ENCODE results near the gene CARMIL3.

CARMIL3 gene

DNA sequence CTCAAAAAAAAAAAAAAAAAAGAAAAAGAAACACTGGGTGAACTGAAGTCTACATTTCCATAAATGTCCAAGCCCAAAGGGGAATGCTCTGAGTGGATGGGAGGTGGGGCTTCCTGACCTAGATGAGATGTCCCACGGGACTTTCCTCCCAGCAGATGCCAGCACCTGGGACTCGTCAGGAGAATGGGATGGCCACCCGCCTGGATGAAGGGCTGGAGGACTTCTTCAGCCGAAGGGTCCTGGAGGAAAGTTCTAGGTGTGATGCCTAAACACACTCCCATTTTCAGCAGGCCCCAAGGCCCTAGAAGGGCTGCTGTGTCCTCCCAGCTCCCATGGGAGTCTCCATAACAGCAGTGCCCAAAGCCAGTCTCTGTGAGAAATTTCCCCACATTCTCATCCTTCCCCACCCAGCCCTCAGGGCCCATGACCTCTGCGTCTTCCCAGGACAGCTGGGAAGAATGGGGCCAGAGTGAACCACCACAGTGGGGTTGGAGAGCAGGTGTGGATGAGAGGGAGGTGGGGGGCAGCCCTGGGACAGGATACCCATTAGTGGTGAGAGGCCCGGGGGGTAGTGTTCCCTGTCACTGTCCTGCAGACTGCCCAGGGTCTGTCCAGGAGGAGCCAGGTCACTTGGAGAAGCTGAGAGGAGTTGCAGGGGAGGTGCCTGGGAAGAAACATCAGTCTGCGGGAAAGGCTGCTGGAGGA is 12.4 kb downstream of the CARMIL3 start:
- no peak for DNase-seq

DNA sequence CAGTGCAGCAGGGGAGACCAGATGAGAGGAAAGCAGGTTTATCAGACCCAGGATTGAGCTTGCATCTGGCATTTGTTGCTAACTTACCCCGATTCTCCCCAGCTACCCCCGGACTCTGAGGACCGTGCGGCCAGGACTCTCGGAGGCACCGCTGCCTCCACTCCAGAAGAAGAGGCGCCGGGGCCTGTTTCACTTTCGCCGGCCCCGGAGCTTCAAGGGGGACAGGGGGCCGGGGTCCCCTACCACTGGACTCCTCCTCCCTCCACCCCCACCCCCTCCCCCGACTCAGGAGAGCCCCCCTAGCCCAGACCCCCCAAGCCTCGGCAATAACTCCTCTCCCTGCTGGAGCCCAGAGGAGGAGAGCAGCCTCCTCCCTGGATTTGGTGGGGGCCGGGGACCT is 13.0 kb downstream of the CARMIL3 start:
- no peak for DNase-seq

DNA sequence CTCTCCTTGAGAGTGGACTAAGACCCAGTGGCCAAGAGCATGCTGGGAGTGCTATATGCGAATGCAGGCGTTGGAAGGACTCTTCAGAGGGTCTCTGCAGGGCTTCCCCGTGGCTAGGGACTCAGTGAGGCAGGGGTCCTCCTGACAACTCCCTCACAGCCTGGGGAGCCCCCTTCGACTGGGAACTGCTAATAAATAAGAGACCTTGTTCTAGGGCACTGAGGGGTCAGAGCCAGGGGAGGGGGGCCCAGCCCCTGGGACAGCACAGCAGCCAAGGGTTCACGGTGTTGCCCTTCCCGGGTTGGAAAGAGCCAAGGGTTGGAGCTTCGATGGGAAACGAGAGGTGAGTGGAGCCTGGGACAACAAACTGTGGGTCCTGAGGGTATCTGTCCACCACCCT is 13.6 kb downstream of the CARMIL3 start:
- DNase-seq = no peak

DNA sequence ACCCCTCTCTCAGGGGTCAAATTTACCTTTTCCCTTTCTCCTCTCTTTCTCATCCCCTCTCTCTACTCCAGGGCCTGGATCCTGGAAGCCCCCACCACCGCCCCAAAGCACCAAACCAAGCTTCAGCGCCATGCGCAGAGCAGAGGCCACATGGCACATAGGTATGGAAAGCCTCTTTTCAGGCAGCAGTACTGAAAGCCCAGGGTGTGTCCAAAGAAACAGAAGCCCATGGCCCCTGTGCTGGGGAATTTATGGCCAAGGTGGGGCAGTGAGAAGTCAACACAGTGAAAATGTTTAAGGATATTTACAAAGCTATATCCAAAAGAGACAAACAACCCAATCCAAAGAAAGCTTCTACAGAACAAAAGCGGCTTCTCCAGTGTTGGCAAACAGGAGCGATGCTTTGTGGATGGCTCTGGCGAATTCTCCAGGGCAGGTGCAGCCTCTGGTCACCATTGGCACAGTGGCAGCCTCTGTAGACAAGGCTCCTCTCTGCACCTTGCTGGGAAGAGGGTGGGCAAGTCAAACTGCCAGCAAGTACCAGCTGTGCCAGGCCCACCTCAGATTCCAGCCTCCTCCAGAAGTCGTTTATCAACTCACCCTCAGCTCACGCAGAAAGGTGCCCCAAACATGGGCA is 14.8 kb downstream of the CARMIL3 start:
- DNase-seq = no peak

DNA sequence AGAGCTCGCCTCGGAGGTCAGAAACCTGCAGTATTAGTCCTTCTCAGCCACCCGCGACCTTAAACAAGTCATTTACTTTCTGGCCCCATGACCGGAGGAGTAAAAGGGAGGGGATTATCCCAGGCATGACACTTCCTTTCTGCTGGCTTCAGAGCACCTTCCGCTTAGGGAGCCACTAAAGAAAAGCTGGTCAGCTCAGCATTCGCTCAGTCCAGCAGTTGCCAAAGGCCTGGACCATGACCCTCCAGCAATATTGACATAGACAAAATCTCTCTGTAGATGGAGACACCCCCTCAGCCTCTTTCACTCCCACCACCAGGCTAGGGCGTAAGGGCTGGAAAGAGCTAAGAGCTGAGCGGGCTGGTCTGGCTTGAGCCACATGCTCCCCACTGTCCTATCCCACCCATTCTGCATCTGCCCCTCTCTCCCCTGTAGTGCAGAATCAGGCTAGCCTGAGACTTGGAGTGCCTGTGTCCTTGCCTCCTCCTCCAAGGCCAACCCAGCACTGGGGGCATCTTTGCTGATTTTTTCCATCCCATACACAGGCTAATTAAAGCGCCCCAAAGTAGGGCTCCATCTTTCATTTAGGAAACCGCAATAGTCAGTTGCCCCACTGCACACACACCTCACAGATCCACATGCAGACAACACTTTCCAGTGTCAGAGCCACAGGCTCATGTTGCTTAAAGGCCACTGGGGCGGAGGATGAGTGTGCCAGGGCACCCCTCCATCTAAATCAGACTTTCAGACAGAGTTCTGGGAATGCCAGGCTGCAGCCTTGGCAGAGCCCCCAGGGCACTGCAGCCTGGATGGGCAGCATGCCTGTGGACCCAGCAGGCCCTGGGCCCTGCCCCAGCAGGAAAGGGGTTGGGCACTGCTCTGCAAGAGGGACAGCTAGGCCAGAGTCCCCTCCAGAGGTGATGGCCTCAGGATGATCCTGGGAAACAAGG is 15.6 kb downstream of the CARMIL3 start:
- DNase-seq = no peak

DNA sequence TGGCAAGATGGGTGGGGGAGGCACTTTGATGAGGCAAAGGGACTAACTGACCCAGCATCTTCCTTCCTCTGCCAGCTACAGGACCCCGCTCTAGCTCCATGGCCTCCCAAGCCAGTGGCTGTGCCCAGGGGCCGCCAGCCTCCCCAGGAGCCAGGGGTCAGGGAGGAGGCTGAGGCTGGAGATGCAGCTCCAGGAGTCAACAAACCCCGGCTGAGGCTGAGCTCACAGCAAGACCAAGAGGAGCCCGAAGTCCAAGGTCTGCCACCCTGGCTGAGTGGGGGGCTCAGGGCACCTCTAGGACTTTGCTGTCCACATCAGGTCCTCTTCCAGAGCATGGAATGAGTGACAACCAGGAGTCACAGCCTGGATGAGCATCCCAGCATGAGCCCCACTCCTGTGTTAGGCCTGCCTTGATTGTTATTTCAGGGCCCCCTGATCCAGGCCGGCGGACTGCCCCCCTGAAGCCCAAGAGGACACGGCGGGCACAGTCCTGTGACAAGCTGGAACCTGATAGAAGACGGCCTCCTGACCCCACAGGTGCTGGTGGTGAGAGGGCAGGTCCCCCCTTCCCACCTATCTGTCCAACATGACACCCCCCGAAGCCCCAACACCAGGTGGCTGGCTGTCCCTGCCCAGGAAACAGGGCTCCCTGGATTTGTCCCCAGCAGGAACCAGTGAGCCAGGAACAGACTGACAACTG is 17.1 kb downstream of the CARMIL3 start:
- no peak for DNase-seq

DNA sequence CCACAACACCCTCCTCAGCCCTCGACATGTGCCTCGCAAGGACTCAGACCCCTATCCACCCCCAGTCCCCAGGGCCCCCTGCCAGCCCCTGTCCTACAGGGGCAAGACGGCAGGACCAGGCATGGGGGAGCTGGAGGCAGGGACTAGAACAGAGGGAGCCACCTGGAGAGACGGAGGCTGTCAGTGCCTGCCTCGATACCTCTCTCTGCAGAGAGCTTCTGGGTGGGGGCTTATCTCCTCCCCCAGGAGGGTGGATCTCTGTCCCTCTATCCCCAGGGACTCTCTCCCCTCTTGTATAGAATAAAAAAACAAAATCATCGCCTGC is 17.6 kb downstream of the CARMIL3 start:
- DNase-seq = no peak

DNA sequence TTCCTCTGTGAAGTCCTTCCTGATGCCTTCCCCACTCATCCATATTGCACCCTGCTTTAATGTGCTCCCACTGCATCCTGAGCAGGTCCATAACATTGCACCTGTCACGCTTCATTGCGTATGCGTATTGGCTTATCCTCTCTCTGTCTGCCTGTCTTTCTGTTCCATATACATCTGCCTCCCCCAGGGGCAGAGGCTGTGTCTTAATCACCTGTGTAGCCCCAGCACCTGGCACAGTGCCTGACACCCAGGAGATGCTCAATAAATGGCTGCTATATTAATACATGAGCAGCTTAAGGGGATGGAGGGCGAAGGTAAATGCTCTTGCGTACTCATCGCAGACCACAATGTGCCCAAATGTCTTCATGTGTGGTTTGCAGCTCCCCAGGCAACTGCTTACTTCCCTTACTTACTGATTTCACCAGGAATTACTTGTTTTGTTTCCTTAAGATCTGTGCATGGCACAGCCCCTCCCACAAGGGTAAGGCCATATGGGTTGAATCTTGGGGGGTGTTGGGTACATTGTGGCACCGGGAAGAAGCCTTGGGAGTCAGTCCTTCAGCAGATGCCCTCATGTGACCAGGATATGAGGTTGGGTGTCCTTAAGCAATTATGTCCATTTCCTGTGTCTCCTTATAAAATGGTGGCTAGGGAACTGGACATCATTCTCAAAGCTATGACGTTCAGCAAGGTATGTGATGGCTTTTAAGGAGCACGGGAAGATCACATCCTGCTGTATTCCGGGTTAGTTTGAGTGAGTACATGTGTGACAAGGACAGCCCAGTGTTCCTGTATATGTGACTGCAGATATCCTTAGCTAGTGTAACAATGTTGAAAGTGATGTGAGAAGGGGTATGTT is 18.7 kb downstream of the CARMIL3 start:
- no peak for DNase-seq

DNA sequence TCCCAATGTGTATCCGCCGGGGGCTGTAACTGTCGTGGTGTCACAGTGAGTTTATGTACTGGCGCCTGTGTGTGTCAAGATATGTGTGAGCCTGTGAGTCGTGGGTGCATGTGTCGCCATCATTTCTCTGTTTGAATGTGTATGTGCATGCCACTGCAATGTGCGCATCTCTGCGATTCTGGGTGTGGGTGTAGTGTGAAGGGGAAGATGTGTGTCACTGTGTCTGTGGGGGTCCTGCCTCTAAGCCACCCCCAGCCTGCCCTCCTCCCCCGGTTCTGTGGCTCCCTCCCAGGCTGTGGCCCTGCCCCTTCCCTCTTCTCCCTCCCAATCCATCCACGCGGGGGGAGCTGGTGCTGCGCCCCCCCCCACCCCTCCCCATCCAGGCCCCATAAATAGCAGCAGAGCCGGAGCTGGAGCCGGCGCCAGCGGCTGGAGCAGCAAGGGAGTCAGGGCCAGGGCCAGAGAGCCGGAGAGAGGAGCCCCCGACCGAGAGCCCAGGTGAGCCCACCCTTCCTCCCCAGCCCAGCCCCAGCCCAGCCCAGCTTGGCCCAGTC is 19.4 kb downstream of the CARMIL3 start, which contains the start of gene CPNE6:
CPNE6 (plus strand) TSS at position 419 of the 554 bp plus-strand sequence. CDS start 1,375 bp downstream, outside the sequence.
- DNase-seq = no peak

DNA sequence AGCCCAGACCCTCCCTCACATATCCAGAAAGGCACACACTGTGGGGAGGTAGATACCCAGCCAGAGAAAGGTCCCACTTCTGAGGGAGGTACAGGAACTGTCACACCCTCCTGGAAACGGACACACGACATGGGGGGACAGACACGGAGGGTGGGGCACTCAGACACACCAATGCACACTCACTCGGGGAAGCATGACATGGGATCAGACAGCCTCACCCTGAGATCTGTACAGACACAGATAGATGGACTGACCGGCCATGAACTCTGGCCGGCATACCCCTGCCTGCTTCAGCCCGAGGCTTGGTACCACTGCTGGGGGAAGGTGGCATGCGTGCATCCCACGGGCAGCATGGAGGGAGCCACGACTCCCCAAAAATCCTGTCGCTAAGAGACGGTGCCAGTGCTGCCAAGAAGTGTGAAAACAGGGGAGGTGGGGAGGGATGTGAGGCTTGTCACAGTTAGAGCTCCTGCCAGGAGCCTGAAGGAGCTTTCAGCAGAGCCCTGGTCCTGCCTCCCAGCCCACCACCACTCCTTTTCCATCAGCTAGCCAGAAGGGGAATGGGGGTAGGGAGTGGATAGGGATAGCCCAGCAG is 20.1 kb downstream of the CARMIL3 start:
- DNase-seq = no peak

DNA sequence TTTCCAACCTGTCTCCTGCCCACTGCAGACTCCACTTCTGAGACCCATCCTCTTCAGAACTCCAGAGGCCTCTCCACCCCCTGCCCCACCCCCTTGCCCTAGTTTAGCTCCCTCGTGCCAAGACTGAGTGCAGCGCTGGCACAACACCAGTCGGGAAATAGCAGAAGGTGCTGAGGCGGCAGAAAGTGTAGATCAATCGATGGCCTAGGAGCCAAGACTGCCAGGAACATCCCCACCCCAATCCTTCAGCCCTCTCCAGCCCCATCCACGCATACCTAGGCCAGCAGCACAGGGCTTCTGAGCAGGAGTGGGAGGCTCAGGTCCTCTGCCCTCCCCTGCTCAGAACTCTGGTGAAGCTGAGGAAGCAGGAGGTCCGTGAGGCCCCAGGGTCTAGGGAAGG is 20.6 kb downstream of the CARMIL3 start:
- no peak for DNase-seq

DNA sequence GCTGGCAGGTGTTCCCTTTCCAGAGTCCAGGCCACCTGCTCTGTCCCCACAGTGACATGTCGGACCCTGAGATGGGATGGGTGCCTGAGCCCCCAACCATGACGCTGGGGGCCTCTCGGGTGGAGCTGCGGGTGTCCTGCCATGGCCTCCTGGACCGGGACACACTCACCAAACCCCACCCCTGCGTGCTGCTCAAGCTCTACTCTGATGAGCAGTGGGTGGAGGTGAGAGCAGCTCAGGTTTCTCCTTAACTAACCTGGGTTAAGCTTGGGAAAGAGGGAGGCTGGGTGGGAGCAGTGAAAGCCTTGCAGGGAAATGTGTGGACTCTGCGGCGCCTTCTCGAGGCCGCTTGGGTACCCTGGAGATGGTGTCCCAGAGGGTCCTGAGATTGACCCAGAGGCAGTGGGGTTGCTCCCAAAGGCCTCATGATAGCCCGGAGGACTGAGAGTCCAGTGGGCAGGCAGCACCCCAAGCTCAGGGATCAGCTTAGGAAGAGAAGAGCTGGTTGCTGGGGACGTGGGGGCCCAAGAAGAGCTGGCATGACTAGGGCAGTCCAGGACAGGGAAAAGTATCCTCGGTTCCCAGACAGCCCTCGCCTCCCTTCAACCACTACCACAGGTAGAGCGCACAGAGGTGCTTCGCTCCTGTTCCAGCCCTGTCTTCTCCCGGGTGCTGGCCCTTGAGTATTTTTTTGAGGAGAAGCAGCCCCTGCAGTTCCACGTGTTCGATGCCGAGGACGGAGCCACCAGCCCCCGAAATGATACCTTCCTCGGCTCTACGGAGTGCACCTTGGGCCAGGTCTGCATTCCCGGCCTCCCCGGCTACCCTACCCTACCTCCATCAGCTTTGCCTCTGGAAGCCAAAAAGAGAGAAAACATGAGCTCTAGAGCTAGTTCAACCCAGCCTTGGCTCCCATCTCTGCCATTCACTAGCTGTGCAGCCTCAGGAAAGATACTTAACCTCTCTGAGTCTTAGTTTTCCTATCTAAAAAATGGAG is 21.4 kb downstream of the CARMIL3 start:
- DNase-seq = no peak

DNA sequence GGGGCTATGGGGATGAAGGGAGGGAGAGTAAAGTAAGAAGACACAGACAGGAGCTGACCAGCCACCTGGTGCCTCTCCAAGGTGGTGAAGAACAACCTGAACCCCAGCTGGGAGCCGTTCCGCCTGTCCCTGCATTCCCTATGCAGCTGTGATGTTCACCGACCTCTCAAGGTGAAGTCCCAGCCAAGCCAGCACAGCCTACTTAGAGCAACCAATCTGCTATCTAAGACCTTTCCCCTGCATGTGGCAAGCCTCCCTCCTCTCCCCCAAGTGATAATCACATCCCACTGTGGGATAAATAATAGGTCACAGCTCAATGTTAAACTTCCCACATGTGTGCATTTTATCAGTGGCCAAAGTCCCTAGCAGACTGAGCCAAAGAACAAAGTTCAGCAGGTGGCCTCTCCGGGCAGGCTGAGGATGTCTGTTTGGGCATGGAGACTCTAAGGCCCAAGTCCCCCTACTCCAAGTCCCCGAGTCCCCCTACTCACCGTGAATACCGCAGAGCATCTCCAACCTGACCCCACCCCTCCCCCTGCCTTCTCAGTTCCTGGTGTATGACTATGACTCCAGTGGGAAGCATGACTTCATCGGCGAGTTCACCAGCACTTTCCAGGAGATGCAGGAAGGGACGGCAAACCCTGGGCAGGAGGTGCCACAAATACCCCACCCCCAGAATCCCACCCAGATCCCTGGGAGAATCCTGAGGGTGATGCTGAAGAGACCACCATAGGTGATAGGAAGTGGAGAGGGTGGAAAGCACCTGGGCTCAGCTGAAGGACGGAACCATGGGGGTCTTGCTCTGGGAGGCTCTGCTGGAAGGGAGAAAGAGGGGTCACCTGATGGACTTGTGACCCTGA is 23.0 kb downstream of the CARMIL3 start:
- DNase-seq = no peak

DNA sequence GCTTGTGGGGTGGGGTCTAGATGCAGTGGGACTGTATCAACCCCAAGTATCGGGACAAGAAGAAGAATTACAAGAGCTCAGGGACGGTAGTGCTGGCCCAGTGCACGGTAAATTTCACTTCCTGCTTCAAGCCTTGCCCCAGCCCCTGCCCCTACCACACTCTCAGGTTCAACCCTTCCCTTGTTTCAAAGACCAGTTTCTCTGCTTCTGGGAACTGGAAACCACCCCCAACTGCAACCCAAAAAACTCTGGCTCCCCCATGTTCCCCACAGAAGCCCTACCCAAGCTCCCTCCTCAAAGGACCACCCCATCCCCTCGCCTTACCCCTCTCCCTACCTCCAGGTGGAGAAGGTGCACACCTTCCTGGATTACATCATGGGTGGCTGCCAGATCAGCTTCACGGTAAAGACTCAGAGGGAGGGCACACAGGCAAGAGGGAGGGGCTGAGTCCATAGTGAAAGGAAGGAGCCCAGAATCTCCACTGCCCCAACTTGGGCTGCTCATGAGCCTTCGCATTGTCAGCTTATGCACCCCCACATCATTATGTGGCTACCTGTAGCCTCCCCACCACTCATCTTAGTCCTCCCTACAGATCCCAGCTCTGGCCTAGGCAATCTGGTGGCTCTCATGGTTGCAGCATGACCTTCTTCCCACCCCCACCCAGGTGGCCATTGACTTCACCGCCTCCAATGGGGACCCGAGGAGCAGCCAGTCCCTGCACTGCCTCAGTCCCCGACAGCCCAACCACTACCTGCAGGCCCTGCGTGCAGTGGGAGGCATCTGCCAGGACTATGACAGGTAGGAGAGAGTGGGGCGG is 23.9 kb downstream of the CARMIL3 start:
- no peak for DNase-seq

DNA sequence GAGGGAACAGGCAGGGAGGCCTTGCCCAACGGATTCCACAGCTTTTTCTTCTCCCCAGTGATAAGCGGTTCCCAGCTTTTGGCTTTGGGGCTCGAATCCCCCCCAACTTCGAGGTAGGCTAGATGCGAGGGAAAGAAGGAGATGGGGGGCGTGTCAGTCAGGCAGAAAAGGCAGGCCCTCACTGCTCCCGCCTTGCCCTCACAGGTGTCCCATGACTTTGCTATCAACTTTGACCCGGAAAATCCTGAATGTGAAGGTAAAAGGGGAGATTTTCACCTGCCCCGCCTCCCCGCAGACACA is 24.4 kb downstream of the CARMIL3 start:
- DNase-seq = no peak

DNA sequence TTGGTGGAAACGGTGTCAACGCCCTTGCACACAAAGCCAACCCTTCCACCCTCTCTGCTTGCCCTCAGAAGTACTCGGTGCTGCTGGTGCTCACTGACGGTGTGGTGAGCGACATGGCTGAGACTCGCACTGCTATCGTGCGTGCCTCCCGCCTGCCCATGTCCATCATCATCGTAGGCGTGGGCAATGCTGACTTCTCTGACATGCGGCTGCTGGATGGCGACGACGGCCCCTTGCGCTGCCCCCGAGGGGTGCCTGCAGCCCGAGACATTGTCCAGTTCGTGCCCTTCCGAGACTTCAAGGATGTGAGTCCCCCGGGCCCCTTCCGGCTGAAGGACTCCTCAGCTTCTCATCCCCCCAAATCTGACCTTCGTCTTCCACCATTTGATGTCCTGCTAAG is 25.3 kb downstream of the CARMIL3 start:
- DNase-seq = no peak

DNA sequence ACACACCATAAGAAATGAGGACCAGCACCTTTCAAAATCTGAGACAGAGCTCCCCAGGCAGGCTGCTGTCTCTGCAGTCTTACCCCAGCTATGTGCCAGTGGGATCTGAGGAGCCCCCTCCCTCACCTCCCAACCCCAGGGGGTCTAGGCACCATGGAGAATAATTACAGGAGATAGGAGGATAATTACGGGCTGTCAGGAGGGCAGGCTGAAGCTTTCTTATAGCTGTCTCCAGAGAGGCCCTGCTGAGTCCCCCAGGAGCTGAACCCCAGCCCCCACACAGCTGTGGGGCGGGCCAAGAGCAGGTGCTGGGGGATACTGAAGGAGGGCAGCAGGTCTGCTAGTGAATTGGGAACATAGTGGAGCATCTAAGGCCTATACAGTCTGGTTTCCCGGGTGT is 26.3 kb downstream of the CARMIL3 start:
- peak; percentile 81 for DNase-seq

DNA sequence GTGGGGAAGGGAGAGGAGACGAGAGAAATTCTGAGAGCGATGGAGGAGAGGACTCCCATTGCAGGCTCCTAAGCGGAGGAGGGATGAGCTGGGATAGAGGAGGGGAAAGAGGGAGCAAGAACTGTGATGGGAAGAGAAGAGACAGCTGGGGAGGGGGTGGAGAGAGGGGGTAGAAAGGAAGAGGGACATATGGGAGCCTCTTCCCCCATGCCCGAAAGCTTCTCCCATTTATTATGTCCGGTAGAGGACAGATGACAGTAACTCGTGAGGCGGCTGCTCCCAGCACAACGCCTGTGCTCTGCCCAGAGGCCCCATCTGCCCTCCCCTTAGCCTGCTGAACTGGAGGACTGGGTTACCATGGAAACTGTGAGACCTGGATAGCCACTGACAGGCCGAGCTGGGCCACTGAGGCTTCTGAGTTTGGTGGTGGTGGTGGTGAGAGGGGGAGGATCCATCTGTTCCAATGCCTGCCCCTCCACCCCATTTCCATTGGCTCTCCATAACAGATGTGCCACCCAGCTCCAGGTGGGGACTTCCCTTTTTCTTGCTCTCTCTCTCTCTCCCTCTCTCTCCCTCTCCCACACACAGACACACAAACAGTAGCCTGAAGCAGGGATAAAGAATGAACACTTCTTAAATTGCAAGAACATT is 27.8 kb downstream of the CARMIL3 start:
- DNase-seq = peak; percentile 59
